Measurements from ENCODE around the gene NDST3. TPM values are rescaled to one million over a fixed set of nuclear protein-coding genes. Genes with fewer than 3 reads are reported as not detected.

NDST3 gene
- total RNA-seq, 4 donors from 2014 or later = 0.25 TPM; not detected in 3

DNA sequence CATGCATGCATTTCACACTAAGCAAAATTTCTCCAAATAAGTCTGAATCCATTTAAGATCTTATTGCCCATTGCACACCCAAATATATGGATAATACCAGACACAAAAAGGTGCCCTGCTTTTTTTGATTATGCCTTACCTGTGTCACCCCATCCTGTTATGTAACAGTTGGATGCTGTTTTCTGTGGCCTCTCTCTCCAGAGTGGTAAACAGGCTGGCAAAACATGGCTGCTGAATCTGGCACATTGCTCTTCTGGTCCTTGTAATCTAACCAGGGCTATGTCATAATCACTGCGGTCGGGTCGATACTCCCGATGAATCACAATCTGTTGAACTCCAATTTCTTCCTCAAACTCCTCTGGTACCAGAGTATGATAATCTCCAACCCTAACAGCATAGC, 248.4 kb downstream of the NDST3 start:
- H3K4me3 ChIP-seq (ENCODE audit: low read depth, poor library complexity, severe bottlenecking) = no peak overlapping the region
- 19 to 23% methylated on average over 4 of the region's 4 CpGs for WGBS, 2 donors
- intact Hi-C loops (cut with DNase I; ENCODE audit: low total_unique reads) = no loop called here
- no peak for DNase-seq (ENCODE audit: low spot score in 2 of 2)
- TF ChIP-seq POLR2A (IDR thresholded peaks at IDR 0.05) = no peak
- TF ChIP-seq, protein P1, sequence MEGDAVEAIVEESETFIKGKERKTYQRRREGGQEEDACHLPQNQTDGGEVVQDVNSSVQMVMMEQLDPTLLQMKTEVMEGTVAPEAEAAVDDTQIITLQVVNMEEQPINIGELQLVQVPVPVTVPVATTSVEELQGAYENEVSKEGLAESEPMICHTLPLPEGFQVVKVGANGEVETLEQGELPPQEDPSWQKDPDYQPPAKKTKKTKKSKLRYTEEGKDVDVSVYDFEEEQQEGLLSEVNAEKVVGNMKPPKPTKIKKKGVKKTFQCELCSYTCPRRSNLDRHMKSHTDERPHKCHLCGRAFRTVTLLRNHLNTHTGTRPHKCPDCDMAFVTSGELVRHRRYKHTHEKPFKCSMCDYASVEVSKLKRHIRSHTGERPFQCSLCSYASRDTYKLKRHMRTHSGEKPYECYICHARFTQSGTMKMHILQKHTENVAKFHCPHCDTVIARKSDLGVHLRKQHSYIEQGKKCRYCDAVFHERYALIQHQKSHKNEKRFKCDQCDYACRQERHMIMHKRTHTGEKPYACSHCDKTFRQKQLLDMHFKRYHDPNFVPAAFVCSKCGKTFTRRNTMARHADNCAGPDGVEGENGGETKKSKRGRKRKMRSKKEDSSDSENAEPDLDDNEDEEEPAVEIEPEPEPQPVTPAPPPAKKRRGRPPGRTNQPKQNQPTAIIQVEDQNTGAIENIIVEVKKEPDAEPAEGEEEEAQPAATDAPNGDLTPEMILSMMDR (IDR thresholded peaks at IDR 0.05) = no peak

DNA sequence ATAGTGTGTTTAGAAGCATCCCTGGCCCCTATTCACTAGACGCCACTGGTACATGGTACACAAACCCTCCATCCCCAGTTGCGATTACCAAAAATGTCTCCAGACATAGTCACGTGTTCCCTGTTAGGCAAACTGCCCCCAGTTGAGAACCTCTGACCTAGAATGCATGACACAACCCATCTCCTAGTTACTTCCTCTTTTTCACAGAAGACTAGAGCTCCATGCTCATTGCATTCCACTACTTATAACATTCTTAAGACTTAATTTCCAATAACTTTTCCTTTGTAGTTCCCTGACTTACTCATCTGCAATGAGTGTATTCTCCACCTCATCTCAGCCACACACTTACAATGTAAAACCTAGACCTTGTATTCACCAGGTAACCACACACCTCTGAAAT, 249.9 kb downstream of the NDST3 start:
- TF ChIP-seq, protein P1 (IDR thresholded peaks at IDR 0.05) = no peak
- TF ChIP-seq POLR2A (IDR thresholded peaks at IDR 0.05) = no peak

DNA sequence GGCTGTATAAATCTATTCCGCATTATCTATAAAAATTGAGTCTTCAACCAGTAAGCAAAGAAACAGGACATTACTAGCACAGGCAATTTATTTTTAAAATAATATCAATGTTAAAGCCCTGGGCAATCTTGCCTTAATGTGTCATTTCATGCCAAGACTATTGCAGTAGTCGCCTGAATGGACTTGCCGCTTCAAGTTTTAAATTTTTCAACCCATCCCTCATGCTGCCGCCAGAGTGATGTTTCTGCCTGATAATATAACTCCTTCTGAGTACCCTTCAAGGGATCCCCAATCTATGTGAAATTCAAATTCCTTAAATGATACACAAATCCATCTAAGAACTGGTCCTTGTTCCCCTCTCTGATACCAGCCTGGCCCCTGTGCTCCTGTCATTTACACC, 251.6 kb downstream of the NDST3 start:
- 61 to 74% methylated on average over 4 of the region's 4 CpGs for WGBS, 2 donors
- intact Hi-C loops (cut with DNase I; ENCODE audit: low total_unique reads) = no loop called here
- DNase-seq (ENCODE audit: low spot score in 2 of 2) = no peak
- no peak for TF ChIP-seq POLR2A (IDR thresholded peaks at IDR 0.05)
- TF ChIP-seq, protein P1 (IDR thresholded peaks at IDR 0.05) = no peak
- no peak overlapping the region for H3K4me3 ChIP-seq (ENCODE audit: low read depth, poor library complexity, severe bottlenecking)

More for the DNA sequence above, 249.9 kb downstream of the NDST3 start:
- intact Hi-C loops (cut with DNase I; ENCODE audit: low total_unique reads) = no loop called here
- no peak overlapping the region for H3K4me3 ChIP-seq (ENCODE audit: low read depth, poor library complexity, severe bottlenecking)
- DNase-seq (ENCODE audit: low spot score in 2 of 2) = no peak
- 66 to 79% methylated on average over 3 of the region's 3 CpGs for WGBS, 2 donors

DNA sequence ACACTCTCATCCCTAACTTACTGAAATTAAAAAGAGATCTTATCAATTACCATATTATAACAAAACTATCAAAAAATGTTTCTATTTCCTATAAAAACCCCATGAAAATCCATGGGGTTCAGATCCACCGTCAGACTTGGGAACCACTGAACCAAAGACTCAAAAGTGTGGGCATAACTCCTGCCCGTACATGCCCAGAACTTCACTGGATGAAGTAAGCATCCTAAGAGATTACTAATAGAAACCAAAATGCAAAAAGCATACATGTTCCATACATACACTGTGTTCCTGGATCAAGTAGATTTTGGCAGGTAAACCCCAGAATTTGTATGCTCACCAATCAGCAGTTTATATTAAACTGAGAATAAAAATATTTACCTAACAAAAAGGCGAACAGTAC, 252.4 kb downstream of the NDST3 start:
- H3K4me3 ChIP-seq (ENCODE audit: low read depth, poor library complexity, severe bottlenecking) = no peak overlapping the region
- no peak for TF ChIP-seq POLR2A (IDR thresholded peaks at IDR 0.05)
- TF ChIP-seq, protein P1 (IDR thresholded peaks at IDR 0.05) = no peak
- intact Hi-C loops (cut with DNase I; ENCODE audit: low total_unique reads) = no loop called here
- no peak for DNase-seq (ENCODE audit: low spot score in 2 of 2)
- 62 to 66% methylated on average over 3 of the region's 3 CpGs for WGBS, 2 donors

DNA sequence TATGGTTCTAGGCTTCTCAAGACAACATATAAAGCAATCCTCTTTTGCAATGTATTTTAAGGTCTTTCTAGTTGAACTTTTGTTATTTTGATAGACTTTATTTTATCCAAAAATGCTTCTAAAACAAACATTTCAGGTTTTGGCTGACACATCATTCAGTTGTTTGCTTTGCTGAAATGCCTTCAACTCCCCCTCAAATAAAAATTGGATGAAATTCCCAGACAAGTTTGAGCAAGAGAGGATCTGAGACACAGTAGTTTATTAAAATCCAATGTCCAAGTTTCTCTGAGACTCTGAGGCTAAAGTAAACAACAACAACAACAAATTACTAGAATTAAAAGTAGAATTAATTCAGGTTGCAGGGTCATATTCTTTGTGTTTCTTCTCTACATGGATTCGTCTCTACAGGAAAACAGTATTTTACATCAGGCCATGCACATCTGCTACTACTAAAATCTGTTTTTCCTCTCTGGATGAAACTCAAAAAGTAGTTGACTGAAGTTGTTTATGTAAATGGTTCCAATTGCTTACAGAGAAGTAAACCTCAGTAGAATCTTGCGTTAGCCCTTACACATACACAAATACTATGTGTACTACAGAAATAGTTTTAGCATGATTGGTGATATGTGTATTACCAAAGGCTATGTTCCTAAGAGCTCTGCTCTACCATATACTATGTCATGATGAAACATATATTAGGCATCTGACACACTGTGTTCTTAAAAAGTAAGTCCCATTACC, 253.6 kb downstream of the NDST3 start:
- TF ChIP-seq, protein P1 (IDR thresholded peaks at IDR 0.05) = no peak
- TF ChIP-seq POLR2A (IDR thresholded peaks at IDR 0.05) = no peak
- 63 to 65% methylated on average over 2 of the region's 2 CpGs for WGBS, 2 donors
- intact Hi-C loops (cut with DNase I; ENCODE audit: low total_unique reads) = no loop called here
- H3K4me3 ChIP-seq (ENCODE audit: low read depth, poor library complexity, severe bottlenecking) = no peak overlapping the region
- no peak for DNase-seq (ENCODE audit: low spot score in 2 of 2)

DNA sequence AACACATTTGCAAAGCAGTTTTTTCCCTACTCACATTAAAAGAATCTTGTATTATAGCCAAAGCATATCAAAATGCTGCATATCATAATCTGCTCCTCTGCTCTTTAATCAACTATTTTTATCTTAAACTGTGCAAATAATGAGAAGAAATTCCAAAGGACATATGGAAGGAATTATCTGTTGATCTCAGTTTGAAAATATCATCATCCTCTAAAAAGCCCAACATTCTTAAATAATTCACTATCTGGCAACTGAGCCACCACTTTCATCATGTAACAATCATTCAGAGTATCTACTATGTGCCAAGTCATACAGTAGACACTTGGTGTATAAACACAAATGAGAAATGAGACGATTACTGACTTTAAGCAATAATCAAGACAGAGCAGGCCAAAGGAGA, 255.5 kb downstream of the NDST3 start:
- no peak for DNase-seq (ENCODE audit: low spot score in 2 of 2)
- no peak overlapping the region for H3K4me3 ChIP-seq (ENCODE audit: low read depth, poor library complexity, severe bottlenecking)
- TF ChIP-seq, protein P1 (IDR thresholded peaks at IDR 0.05) = no peak
- no peak for TF ChIP-seq POLR2A (IDR thresholded peaks at IDR 0.05)
- 24 to 28% methylated on average over 1 of the region's 1 CpG for WGBS, 2 donors
- intact Hi-C loops (cut with DNase I; ENCODE audit: low total_unique reads) = no loop called here
